Measurements from ENCODE around the gene RBBP8.

DNA sequence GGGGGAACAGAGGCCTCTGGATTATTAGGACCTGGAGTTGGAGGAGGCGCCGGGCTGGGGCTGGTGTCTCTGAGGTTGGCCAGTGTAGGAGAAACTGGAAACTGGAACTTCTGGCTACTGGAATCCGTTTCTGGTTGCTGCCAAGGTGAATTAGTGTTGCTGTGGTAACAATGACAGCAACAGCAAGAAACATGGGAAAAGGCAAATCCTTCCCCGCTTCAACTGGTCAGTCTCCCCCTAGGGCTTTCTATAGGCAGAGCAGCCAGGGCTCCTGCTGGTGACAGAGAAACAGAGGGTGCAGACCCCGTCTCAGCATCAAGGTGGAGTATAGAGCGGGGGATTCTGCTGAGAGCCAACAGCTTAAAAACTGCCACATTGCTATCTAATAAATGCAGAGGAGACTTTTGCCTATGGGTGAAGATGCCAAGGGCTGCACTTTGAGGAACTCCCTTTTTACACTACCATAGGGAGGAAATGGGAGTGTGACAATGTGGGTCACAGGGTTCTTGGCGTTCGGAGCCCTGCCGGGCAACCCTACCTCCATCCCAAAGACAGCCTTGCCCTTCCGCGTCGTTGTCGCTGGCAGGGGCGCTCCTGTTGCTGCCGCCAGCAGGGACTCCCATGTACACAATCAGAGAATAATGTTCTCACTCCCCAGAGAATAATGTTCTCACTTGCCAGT is 120.8 kb downstream of the RBBP8 start:
- TF ChIP-seq, protein P1, sequence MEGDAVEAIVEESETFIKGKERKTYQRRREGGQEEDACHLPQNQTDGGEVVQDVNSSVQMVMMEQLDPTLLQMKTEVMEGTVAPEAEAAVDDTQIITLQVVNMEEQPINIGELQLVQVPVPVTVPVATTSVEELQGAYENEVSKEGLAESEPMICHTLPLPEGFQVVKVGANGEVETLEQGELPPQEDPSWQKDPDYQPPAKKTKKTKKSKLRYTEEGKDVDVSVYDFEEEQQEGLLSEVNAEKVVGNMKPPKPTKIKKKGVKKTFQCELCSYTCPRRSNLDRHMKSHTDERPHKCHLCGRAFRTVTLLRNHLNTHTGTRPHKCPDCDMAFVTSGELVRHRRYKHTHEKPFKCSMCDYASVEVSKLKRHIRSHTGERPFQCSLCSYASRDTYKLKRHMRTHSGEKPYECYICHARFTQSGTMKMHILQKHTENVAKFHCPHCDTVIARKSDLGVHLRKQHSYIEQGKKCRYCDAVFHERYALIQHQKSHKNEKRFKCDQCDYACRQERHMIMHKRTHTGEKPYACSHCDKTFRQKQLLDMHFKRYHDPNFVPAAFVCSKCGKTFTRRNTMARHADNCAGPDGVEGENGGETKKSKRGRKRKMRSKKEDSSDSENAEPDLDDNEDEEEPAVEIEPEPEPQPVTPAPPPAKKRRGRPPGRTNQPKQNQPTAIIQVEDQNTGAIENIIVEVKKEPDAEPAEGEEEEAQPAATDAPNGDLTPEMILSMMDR (IDR thresholded peaks at IDR 0.05; ENCODE audit: low read depth, low read length, missing input control) = no peak
- TF ChIP-seq, protein P2, sequence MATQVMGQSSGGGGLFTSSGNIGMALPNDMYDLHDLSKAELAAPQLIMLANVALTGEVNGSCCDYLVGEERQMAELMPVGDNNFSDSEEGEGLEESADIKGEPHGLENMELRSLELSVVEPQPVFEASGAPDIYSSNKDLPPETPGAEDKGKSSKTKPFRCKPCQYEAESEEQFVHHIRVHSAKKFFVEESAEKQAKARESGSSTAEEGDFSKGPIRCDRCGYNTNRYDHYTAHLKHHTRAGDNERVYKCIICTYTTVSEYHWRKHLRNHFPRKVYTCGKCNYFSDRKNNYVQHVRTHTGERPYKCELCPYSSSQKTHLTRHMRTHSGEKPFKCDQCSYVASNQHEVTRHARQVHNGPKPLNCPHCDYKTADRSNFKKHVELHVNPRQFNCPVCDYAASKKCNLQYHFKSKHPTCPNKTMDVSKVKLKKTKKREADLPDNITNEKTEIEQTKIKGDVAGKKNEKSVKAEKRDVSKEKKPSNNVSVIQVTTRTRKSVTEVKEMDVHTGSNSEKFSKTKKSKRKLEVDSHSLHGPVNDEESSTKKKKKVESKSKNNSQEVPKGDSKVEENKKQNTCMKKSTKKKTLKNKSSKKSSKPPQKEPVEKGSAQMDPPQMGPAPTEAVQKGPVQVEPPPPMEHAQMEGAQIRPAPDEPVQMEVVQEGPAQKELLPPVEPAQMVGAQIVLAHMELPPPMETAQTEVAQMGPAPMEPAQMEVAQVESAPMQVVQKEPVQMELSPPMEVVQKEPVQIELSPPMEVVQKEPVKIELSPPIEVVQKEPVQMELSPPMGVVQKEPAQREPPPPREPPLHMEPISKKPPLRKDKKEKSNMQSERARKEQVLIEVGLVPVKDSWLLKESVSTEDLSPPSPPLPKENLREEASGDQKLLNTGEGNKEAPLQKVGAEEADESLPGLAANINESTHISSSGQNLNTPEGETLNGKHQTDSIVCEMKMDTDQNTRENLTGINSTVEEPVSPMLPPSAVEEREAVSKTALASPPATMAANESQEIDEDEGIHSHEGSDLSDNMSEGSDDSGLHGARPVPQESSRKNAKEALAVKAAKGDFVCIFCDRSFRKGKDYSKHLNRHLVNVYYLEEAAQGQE (IDR thresholded peaks at IDR 0.05) = no peak
- no peak for TF ChIP-seq YY1 (IDR thresholded peaks at IDR 0.05)
- no peak for TF ChIP-seq HNF4G (IDR thresholded peaks at IDR 0.05)
- TF ChIP-seq JUND (IDR thresholded peaks at IDR 0.05) = no peak
- TF ChIP-seq, protein P3, sequence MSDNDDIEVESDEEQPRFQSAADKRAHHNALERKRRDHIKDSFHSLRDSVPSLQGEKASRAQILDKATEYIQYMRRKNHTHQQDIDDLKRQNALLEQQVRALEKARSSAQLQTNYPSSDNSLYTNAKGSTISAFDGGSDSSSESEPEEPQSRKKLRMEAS (IDR thresholded peaks at IDR 0.05) = no peak
- TF ChIP-seq GABPA (IDR thresholded peaks at IDR 0.05 in 1 of 2, conservative IDR thresholded peaks at IDR 0.05 in 1 of 2) = no peak
- TF ChIP-seq RXRA (IDR thresholded peaks at IDR 0.05) = no peak

Measured in liver (tissue), 3 donors.